Stimulated activated CD4-positive, alpha-beta T cell treated with anti-CD3 and anti-CD28 coated beads, Interleukin-15, amount 100 ng/mL, for 24 hours (primary cell): ENCODE data around the gene KIAA1217.
"Not testable (repeated sequence)": the region's sequence is repeated elsewhere in the genome, so short reads cannot be mapped to it uniquely, and the experiment has no call there.

Experiments used
- DNase-seq: peaks from one replicate; pipeline ENCODE4 v3.0.0-alpha.2; 2020

The KIAA1217 gene

GRCh38 chr10:24292304-24293293 lies 83.7 kb downstream of the KIAA1217 start:
- DNase-seq, result no peak

- no peak for DNase-seq
Observed at GRCh38 chr10:24299578-24300260, 90.8 kb downstream of the KIAA1217 start.

GRCh38 chr10:24303522-24304310 lies 94.8 kb downstream of the KIAA1217 start:
- no peak for DNase-seq

- DNase-seq, result no peak
Observed at GRCh38 chr10:24305551-24306506, 96.9 kb downstream of the KIAA1217 start.

- DNase-seq, result no peak
Observed at GRCh38 chr10:24306507-24306875, 97.6 kb downstream of the KIAA1217 start.

- no peak for DNase-seq
Observed at GRCh38 chr10:24307116-24307515, 98.2 kb downstream of the KIAA1217 start.

- no peak for DNase-seq
Observed at GRCh38 chr10:24307696-24308485, 99.0 kb downstream of the KIAA1217 start.

- DNase-seq, result no peak
Observed at GRCh38 chr10:24310104-24310503, 101.2 kb downstream of the KIAA1217 start.

GRCh38 chr10:24311888-24312287 lies 103.0 kb downstream of the KIAA1217 start:
- DNase-seq, result no peak

- DNase-seq, result no peak
Observed at GRCh38 chr10:24313283-24313682, 104.3 kb downstream of the KIAA1217 start.

- DNase-seq, result no peak
Observed at GRCh38 chr10:24315211-24315610, 106.3 kb downstream of the KIAA1217 start.

- no peak for DNase-seq
Observed at GRCh38 chr10:24318517-24318916, 109.6 kb downstream of the KIAA1217 start.

GRCh38 chr10:24320373-24320772 lies 111.4 kb downstream of the KIAA1217 start:
- no peak for DNase-seq

GRCh38 chr10:24324651-24325050 lies 115.7 kb downstream of the KIAA1217 start:
- DNase-seq, result no peak

- DNase-seq, result no peak
Observed at GRCh38 chr10:24331457-24331856, 122.5 kb downstream of the KIAA1217 start.

- DNase-seq, result no peak
Observed at GRCh38 chr10:24333736-24334135, 124.8 kb downstream of the KIAA1217 start.

GRCh38 chr10:24334279-24334939 lies 125.5 kb downstream of the KIAA1217 start:
- no peak for DNase-seq

- DNase-seq, result not testable (repeated sequence)
Observed at GRCh38 chr10:24337723-24338122, 128.8 kb downstream of the KIAA1217 start.

GRCh38 chr10:24339387-24339786 lies 130.4 kb downstream of the KIAA1217 start:
- DNase-seq, result no peak

- DNase-seq, result no peak
Observed at GRCh38 chr10:24340446-24340845, 131.5 kb downstream of the KIAA1217 start.

- DNase-seq, result no peak
Observed at GRCh38 chr10:24340883-24341282, 131.9 kb downstream of the KIAA1217 start.
